Body of pancreas (tissue), 4 donors: ENCODE measurements around the gene NPAS2.

ENCODE experiments used
- POLR2A ChIP-seq, 3 donors: fragments of 450-650 bp; IDR thresholded peaks; one replicate each; pipeline ENCODE4 v1.6.1; 2016; ENCODE audit warnings: antibody characterized with exemption in 3 of 3, mild to moderate bottlenecking in 2 of 3
- TF ChIP-seq, protein P1 (sequence below), 7 experiments: fragments of 450-650 bp in 4 of 7; fragments of 200-600 bp in 3 of 7; sonication (generic) in 3 of 7; IDR thresholded peaks; one replicate each; pipeline ENCODE4 v1.5.1; 2016 to 2019; ENCODE audit warnings: antibody characterized with exemption in 7 of 7

DNA sequence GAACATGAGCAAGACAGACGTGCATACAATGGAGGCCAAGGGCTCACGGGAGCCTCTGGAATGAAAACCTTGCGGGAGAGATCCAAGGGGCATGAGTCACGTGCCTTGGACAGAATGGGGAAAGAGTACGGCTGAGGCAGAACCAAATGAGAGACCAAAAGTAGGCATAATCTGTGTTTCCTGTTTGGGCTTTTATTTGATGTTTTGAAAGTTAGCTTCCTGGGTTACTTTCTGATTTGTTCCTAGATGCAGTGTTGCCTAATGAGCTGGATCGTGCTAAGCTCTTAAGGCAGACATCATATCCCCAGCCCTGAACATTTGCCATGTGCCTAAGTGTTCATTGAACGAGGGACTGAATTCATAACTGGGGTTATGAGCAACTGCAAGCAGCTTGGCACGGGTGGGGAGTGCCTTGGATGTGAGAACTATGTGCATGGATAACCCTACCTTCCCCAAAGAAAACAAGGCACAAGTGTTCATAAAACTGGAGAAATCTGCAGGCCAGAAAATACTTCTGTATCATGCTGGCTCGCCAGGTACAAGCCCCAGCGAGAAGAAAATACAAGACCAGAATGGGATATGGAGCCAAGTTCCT is 121.8 kb downstream of the NPAS2 start:
- TF ChIP-seq, protein P1, sequence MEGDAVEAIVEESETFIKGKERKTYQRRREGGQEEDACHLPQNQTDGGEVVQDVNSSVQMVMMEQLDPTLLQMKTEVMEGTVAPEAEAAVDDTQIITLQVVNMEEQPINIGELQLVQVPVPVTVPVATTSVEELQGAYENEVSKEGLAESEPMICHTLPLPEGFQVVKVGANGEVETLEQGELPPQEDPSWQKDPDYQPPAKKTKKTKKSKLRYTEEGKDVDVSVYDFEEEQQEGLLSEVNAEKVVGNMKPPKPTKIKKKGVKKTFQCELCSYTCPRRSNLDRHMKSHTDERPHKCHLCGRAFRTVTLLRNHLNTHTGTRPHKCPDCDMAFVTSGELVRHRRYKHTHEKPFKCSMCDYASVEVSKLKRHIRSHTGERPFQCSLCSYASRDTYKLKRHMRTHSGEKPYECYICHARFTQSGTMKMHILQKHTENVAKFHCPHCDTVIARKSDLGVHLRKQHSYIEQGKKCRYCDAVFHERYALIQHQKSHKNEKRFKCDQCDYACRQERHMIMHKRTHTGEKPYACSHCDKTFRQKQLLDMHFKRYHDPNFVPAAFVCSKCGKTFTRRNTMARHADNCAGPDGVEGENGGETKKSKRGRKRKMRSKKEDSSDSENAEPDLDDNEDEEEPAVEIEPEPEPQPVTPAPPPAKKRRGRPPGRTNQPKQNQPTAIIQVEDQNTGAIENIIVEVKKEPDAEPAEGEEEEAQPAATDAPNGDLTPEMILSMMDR (IDR thresholded peaks at IDR 0.05): no peak
- TF ChIP-seq POLR2A (IDR thresholded peaks at IDR 0.05): no peak
